HepG2 (cell line): ENCODE results near the gene P4HTM. TPM values are rescaled to one million over a fixed set of nuclear protein-coding genes. Genes with fewer than 3 reads are reported as not detected.

Experiments
- ATAC-seq: fragments of 200-7000 bp; cut with Tn5 transposase; 3 replicates; pipeline ENCODE4 v1.9.1; 2020; ENCODE audit warnings: mild to moderate bottlenecking, moderate library complexity
- BruUV-seq: library from RNA; stranded (reverse); fragments of 400-500 nt; replicated peaks from 2 replicates; lab custom pipeline; 2021; lab: Mats Ljungman, UMichigan
- CTCF ChIA-PET: fragments of 300-600 bp; formaldehyde crosslinking; extraction: SDS; loops from one replicate; lab custom pipeline; 2021; ENCODE audit warnings: low total read pairs, inconsistent platforms, low intra/inter-chr PET ratio; lab: Yijun Ruan, JAX
- POLR2A ChIA-PET: fragments of 350-600 bp; sonication (Branson Sonifier 250); formaldehyde crosslinking; loops from one replicate; lab custom pipeline; 2020; ENCODE audit warnings: antibody characterized with exemption, inconsistent platforms; lab: Yijun Ruan, JAX
- DNase-seq: peaks from one replicate; pipeline ENCODE4 v3.0.0-alpha.2; 2015; ENCODE audit warnings: low spot score
- FAIRE-seq: peaks from 3 replicates; lab custom pipeline; 2011; peaks lifted over from hg19 to GRCh38; lab: Jason Lieb, UNC
- H2AFZ ChIP-seq: one replicate; pipeline ENCODE4 v1.6.1; 2011; ENCODE audit warnings: low read length, inconsistent platforms
- H3K27ac ChIP-seq: fragments of 300-600 bp; 3 replicates; pipeline ENCODE4 v1.8.0; 2011; ENCODE audit warnings: mixed run types, mild to moderate bottlenecking, mixed read lengths, low read length, inconsistent platforms; ENCODE audit not compliant: insufficient read depth; ENCODE audit errors: extremely low read length
- H3K27me3 ChIP-seq, 2 experiments: fragments of 200-600 bp in 1 of 2; 2 replicates in 1 of 2; 3 replicates in 1 of 2; pipeline versions ENCODE4 v1.6.0 to v1.8.0; 2011; ENCODE audit warnings: low read length in 2 of 2, mild to moderate bottlenecking in 2 of 2, moderate library complexity in 2 of 2, inconsistent platforms in 1 of 2; ENCODE audit not compliant: insufficient read depth in 2 of 2, control insufficient read depth in 1 of 2
- H3K36me3 ChIP-seq, 2 experiments: fragments of 200-600 bp in 1 of 2; replicated peaks in 1 of 2; 2 replicates in 1 of 2; 3 replicates in 1 of 2; pipeline versions ENCODE4 v1.5.1 to v1.8.0; 2011; ENCODE audit warnings: low read length in 2 of 2, inconsistent platforms in 1 of 2; ENCODE audit not compliant: insufficient read depth in 2 of 2, control insufficient read depth in 1 of 2
- H3K4me1 ChIP-seq: 2 replicates; pipeline ENCODE4 v1.5.1; 2012; ENCODE audit warnings: low read length, inconsistent platforms; ENCODE audit not compliant: insufficient read depth
- H3K4me2 ChIP-seq: 2 replicates; pipeline ENCODE4 v1.6.0; 2011; ENCODE audit warnings: low read depth, low read length, inconsistent platforms
- H3K4me3 ChIP-seq, 3 experiments: fragments of 200-600 bp in 1 of 3; sonication (generic), shearing (Covaris generic) in 1 of 3; replicated peaks in 1 of 3; 2 replicates each; pipeline ENCODE4 v1.5.1; 2011 to 2016; ENCODE audit warnings: low read length in 3 of 3, inconsistent platforms in 2 of 3, low read depth in 2 of 3, mild to moderate bottlenecking in 2 of 3, control low read depth in 1 of 3, mixed read lengths in 1 of 3; ENCODE audit not compliant: insufficient read depth in 1 of 3
- H3K79me2 ChIP-seq: one replicate; pipeline ENCODE4 v1.6.1; 2011; ENCODE audit warnings: low read length, inconsistent platforms; ENCODE audit not compliant: insufficient read depth
- H3K9ac ChIP-seq: 2 replicates; pipeline ENCODE4 v1.6.0; 2011; ENCODE audit warnings: mild to moderate bottlenecking, low read depth, low read length, inconsistent platforms; ENCODE audit not compliant: insufficient read depth
- H3K9me3 ChIP-seq: 2 replicates; pipeline ENCODE4 v1.5.1; 2012; ENCODE audit warnings: mild to moderate bottlenecking, low read length
- H4K20me1 ChIP-seq: 2 replicates; pipeline ENCODE4 v1.6.0; 2011; ENCODE audit warnings: inconsistent platforms, mild to moderate bottlenecking, low read length, moderate library complexity; ENCODE audit not compliant: insufficient read depth
- FOXC1 ChIP-seq: sonication (generic); formaldehyde crosslinking; IDR thresholded peaks from 2 replicates; pipeline ENCODE4 v1.8.0; 2022; ENCODE audit warnings: mild to moderate bottlenecking, missing genetic modification reagents, borderline replicate concordance
- FOXK2 ChIP-seq: fragments of 450-650 bp; IDR thresholded peaks from 2 replicates; pipeline ENCODE4 v1.6.1; 2016
- GTF3A ChIP-seq: sonication (generic); formaldehyde crosslinking; conservative IDR thresholded peaks from 2 replicates; pipeline ENCODE4 v1.4.0; 2020; ENCODE audit warnings: mild to moderate bottlenecking, missing genetic modification reagents
- KLF6 ChIP-seq: IDR thresholded peaks from 2 replicates; pipeline ENCODE4 v1.8.0; 2016; ENCODE audit warnings: missing biosample characterization, missing genetic modification reagents
- NKX3-1 ChIP-seq: sonication (generic); formaldehyde crosslinking; IDR thresholded peaks from 2 replicates; pipeline ENCODE4 v1.5.0; 2020; ENCODE audit warnings: missing genetic modification reagents
- ZEB1 ChIP-seq: IDR thresholded peaks from 2 replicates; pipeline ENCODE4 v1.6.1; 2012; ENCODE audit warnings: mild to moderate bottlenecking, low read depth, inconsistent platforms; ENCODE audit not compliant: insufficient replicate concordance
- ZNF207 ChIP-seq: fragments of 450-650 bp; IDR thresholded peaks from 2 replicates; pipeline ENCODE4 v1.6.1; 2016; ENCODE audit warnings: antibody characterized with exemption, borderline replicate concordance
- ZNF335 ChIP-seq: sonication (generic); formaldehyde crosslinking; IDR thresholded peaks from 2 replicates; pipeline ENCODE4 v1.4.0; 2020; ENCODE audit warnings: missing genetic modification reagents
- ZNF446 ChIP-seq: sonication (generic); formaldehyde crosslinking; IDR thresholded peaks from 2 replicates; pipeline ENCODE4 v1.5.0; 2020; ENCODE audit warnings: mild to moderate bottlenecking, missing genetic modification reagents
- ZSCAN21 ChIP-seq: sonication (generic); formaldehyde crosslinking; IDR thresholded peaks from 2 replicates; pipeline ENCODE4 v1.8.0; 2022; ENCODE audit warnings: mild to moderate bottlenecking, missing genetic modification reagents, moderate library complexity, borderline replicate concordance
- WGBS: methylation state at CpG from one replicate; pipeline ENCODE4 v1.1.6; 2017; ENCODE audit warnings: low lambda C conversion rate; 5-methylcytosine and 5-hydroxymethylcytosine counted together
- in situ Hi-C: cut with HindIII; loops from 2 replicates; pipeline ENCODE4 v1.10.0; 2017; ENCODE audit warnings: low pct_unique_long_range_greater_than_20kb; ENCODE audit not compliant: extremely low pct_ligation_motif_present
- intact Hi-C: fragments of 100-400 bp; cut with micrococcal nuclease; formaldehyde crosslinking; loops from one replicate; pipeline ENCODE4 v1.10.0; 2022; ENCODE audit not compliant: unreplicated experiment
- polyA plus RNA-seq, 8 experiments: library from polyadenylated mRNA; depleted of rRNA in 3 of 8; stranded (reverse) in 7 of 8; unstranded in 1 of 8; fragments of >200 nt; fragmentation: Illumina TruSeq in 4 of 8; extraction: Trizol in 4 of 8; gene quantifications; 2 replicates each; pipeline versions ENCODE4 v1.2.1 to v1.2.3, GENCODE V29; 2011 to 2016; ENCODE audit warnings: low read depth in 4 of 8, missing spikeins in 1 of 8, mixed read lengths in 1 of 8; ENCODE audit not compliant: insufficient read depth in 1 of 8
- total RNA-seq, 5 experiments: library from RNA; depleted of rRNA; stranded (reverse); fragments of >200 nt; fragmentation: Illumina TruSeq; extraction: Trizol; gene quantifications; 2 replicates each; pipeline ENCODE4 v1.2.3, GENCODE V29; 2016; ENCODE audit warnings: low read depth in 1 of 5
- TF ChIP-seq, protein P1 (sequence below): sonication (generic); formaldehyde crosslinking; IDR thresholded peaks from 2 replicates; pipeline ENCODE4 v1.8.1; 2022; ENCODE audit warnings: low read depth, mild to moderate bottlenecking, missing genetic modification reagents
- TF ChIP-seq, protein P2 (sequence below): sonication (generic); formaldehyde crosslinking; IDR thresholded peaks from 2 replicates; pipeline ENCODE4 v1.4.0; 2020; ENCODE audit warnings: missing genetic modification reagents

P4HTM gene
- total and polyA plus RNA-seq, 2 of the 13 experiments (the other 11 are each of a cell fraction or from before 2014, with no cell fraction given): 0.01 TPM; not detected in 1

DNA sequence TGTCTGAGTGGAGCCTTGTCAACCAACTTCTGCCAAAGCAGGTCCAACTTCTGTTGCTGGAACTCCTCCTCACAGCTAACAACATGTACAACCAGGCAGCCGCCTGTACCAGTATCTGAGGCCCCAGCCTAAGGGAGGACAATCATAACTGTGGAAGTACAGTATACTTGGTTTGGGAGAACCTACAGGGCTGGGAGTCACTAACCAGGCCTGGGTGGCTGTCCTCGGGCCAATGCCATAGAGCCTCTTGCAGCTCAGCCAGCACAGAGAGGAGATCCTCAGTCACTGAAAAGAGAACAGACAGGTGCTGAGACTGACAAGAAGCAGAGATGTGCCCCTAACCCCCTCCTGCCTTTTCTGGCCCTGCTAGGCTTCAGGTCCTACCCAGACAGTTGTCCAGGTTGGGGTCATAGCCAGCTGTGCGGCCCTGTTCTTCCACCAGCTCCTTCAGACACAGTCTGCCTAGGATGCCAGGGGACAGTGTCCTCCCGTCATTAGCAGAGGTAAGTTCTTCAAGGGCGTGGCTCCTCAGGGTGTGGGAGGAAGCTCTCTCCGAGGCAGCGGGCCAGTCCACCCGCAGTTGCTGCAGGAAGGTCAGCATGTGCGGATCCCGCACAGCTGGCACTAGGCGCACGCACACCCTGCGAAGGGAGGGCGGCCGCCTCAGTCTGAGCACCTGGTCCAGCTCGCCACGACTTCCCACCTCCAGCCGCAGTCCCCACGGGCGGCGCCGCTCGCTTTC lies 27.4 kb downstream of the P4HTM start (continued):
- TF ChIP-seq, protein P1, sequence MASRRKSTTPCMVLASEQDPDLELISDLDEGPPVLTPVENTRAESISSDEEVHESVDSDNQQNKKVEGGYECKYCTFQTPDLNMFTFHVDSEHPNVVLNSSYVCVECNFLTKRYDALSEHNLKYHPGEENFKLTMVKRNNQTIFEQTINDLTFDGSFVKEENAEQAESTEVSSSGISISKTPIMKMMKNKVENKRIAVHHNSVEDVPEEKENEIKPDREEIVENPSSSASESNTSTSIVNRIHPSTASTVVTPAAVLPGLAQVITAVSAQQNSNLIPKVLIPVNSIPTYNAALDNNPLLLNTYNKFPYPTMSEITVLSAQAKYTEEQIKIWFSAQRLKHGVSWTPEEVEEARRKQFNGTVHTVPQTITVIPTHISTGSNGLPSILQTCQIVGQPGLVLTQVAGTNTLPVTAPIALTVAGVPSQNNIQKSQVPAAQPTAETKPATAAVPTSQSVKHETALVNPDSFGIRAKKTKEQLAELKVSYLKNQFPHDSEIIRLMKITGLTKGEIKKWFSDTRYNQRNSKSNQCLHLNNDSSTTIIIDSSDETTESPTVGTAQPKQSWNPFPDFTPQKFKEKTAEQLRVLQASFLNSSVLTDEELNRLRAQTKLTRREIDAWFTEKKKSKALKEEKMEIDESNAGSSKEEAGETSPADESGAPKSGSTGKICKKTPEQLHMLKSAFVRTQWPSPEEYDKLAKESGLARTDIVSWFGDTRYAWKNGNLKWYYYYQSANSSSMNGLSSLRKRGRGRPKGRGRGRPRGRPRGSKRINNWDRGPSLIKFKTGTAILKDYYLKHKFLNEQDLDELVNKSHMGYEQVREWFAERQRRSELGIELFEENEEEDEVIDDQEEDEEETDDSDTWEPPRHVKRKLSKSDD (CRISPR knock-in tag): no peak
- no peak for TF ChIP-seq KLF6 (CRISPR knock-in tag)

DNA sequence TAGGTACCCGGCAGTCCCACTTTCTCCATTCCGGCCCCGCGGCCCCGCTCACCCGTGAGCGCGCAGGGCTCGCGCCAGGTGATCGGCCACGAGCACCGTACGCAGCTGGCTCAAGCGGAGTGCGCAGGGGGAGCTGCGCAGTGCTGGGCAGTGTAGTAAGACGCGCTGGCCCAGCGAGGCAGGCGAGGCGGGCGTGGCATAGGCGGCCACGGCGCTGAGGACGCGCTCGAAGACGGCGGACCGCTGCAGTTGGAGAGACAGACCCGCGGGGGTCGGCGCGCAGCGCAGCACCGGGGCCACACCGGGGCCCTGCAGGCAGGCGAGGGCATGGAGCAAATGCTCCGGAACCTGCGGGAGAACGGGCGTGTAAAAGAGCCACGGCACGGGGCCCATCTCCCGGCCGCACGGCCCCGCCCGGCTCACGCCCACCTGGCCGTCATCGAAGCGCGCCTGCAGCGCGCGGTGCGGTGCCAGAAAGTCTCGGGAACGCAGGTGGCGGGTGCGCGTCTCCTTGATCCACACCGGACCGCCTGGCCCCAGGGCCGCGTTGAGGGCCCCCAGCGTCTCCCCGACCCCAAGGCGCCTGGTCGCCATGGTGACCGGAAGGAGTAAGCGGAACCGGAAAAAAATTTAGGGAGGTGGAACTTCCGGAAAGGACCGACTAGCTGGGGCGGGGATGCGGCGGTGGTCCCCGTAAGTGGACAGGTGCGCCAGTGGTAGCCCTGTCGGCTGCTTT lies 28.1 kb downstream of the P4HTM start, which contains the start of gene DALRD3:
TSS of gene DALRD3 (minus strand) at position 610 of the 736 bp plus-strand sequence. CDS start at position 594, 16 bp downstream.
- no TSS peak for BruUV-seq
- Histone ChIP-seq H3K4me2 (peak within 1 kb of the TSS; percentile 89), H3K27me3 (no peaks in the 10 kb centered on the region; a peak in 1 of 5 replicates), H3K36me3 (peaks cover 11 to 30% of the 10 kb centered on the region in 2 experiments), H3K79me2 (peaks cover 24% of the 10 kb centered on the region), H3K4me3 (peak within 1 kb of the TSS; percentile 68 to 96 (median 84)), H3K4me1 (peaks cover 28% of the 10 kb centered on the region), H2AFZ (no peak within 1 kb of the TSS), H3K9ac (peak within 1 kb of the TSS; percentile 73), H3K9me3 (no peaks in the 10 kb centered on the region), H4K20me1 (peaks cover 15% of the 10 kb centered on the region; the same call in 1 of the 2 replicates), H3K27ac (peak within 1 kb of the TSS; percentile 55)
- in situ Hi-C loops (no loop called here), intact Hi-C loops (no loop called here)
- FAIRE-seq: no peak
- 0% methylated on average over 17 of the region's 85 CpGs for WGBS
- ATAC-seq: peak; percentile 29
- ChIA-PET CTCF (no interaction called here), POLR2A (interaction anchor here (2.0 to 11.1 kb wide), 3 partner anchors 9 to 76 kb away, joined by 10 to 280 read pairs (median 10); partner anchors contain the start of genes IMPDH2, QRICH1 and WDR6)
- peak; percentile 72 for DNase-seq
- no peak for TF ChIP-seq FOXK2
- no peak for TF ChIP-seq ZNF335
- peak; percentile 80 for TF ChIP-seq ZEB1
- TF ChIP-seq ZNF446 (CRISPR knock-in tag): no peak
- TF ChIP-seq GTF3A (CRISPR knock-in tag): peak; percentile 65; the same call in 1 of the 2 replicates
- TF ChIP-seq, protein P2, sequence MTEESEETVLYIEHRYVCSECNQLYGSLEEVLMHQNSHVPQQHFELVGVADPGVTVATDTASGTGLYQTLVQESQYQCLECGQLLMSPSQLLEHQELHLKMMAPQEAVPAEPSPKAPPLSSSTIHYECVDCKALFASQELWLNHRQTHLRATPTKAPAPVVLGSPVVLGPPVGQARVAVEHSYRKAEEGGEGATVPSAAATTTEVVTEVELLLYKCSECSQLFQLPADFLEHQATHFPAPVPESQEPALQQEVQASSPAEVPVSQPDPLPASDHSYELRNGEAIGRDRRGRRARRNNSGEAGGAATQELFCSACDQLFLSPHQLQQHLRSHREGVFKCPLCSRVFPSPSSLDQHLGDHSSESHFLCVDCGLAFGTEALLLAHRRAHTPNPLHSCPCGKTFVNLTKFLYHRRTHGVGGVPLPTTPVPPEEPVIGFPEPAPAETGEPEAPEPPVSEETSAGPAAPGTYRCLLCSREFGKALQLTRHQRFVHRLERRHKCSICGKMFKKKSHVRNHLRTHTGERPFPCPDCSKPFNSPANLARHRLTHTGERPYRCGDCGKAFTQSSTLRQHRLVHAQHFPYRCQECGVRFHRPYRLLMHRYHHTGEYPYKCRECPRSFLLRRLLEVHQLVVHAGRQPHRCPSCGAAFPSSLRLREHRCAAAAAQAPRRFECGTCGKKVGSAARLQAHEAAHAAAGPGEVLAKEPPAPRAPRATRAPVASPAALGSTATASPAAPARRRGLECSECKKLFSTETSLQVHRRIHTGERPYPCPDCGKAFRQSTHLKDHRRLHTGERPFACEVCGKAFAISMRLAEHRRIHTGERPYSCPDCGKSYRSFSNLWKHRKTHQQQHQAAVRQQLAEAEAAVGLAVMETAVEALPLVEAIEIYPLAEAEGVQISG (CRISPR knock-in tag): peak; percentile 82
- TF ChIP-seq ZNF207: no peak
- TF ChIP-seq ZSCAN21 (CRISPR knock-in tag): peak; percentile 61; the same call in 1 of the 2 replicates
- peak; percentile 67 for TF ChIP-seq FOXC1 (CRISPR knock-in tag)
- TF ChIP-seq NKX3-1: 0 out of 2 replicates have a peak, but pooled peaks have one; percentile 41
